Ishikawa (cell line): Measurements from ENCODE around the gene THSD4.

ENCODE experiments used
- RAD21 ChIP-seq: IDR thresholded peaks from 2 replicates; pipeline ENCODE4 v1.6.1; 2012; ENCODE audit warnings: low read depth
- TAF1 ChIP-seq: IDR thresholded peaks from 2 replicates; pipeline ENCODE4 v1.6.1; 2012; ENCODE audit warnings: low read depth, mild to moderate bottlenecking
- TF ChIP-seq, protein P1 (sequence below): IDR thresholded peaks from 2 replicates; pipeline ENCODE4 v1.6.1; 2012; ENCODE audit warnings: low read depth, mild to moderate bottlenecking

DNA sequence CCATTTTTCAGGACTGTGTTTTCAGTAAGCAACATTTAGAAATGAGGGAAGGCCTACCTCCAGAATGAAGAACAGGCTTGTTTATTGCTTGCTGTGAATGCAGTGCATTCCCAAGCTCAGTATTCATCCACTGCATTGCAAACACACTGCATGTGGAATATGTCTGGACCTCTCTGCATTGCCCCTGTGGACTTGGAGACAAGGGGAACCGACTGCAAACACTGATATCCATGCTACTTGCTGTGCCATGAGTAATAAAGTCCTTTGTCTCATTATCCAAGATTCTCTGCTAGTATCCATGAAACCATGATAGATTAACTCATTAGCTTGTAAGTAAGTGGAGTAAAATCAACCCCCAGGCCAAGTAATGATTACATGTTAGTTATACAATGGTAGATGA lies 393.9 kb downstream of the THSD4 start:
- TF ChIP-seq RAD21 (no peak), TAF1 (no peak)
- TF ChIP-seq, protein P1, sequence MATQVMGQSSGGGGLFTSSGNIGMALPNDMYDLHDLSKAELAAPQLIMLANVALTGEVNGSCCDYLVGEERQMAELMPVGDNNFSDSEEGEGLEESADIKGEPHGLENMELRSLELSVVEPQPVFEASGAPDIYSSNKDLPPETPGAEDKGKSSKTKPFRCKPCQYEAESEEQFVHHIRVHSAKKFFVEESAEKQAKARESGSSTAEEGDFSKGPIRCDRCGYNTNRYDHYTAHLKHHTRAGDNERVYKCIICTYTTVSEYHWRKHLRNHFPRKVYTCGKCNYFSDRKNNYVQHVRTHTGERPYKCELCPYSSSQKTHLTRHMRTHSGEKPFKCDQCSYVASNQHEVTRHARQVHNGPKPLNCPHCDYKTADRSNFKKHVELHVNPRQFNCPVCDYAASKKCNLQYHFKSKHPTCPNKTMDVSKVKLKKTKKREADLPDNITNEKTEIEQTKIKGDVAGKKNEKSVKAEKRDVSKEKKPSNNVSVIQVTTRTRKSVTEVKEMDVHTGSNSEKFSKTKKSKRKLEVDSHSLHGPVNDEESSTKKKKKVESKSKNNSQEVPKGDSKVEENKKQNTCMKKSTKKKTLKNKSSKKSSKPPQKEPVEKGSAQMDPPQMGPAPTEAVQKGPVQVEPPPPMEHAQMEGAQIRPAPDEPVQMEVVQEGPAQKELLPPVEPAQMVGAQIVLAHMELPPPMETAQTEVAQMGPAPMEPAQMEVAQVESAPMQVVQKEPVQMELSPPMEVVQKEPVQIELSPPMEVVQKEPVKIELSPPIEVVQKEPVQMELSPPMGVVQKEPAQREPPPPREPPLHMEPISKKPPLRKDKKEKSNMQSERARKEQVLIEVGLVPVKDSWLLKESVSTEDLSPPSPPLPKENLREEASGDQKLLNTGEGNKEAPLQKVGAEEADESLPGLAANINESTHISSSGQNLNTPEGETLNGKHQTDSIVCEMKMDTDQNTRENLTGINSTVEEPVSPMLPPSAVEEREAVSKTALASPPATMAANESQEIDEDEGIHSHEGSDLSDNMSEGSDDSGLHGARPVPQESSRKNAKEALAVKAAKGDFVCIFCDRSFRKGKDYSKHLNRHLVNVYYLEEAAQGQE, result no peak
